Vagina (tissue), 2 donors: ENCODE data around the gene ZMYM2.

Experiments
- POLR2AphosphoS5 ChIP-seq, 2 donors: sonication (generic); formaldehyde crosslinking; IDR thresholded peaks; one replicate each; pipeline ENCODE4 v1.9.0; 2017; ENCODE audit warnings: antibody characterized with exemption in 2 of 2, mild to moderate bottlenecking in 2 of 2, low read depth in 1 of 2; ENCODE audit not compliant: insufficient read depth in 1 of 2
- TF ChIP-seq, protein P1 (sequence below), 3 experiments: fragments of 450-650 bp in 2 of 3; fragments of 200-600 bp in 1 of 3; sonication (generic) in 1 of 3; IDR thresholded peaks; one replicate each; pipeline ENCODE4 v1.5.1; 2017 to 2019; ENCODE audit warnings: antibody characterized with exemption in 3 of 3, mild to moderate bottlenecking in 2 of 3, moderate library complexity in 2 of 3

DNA sequence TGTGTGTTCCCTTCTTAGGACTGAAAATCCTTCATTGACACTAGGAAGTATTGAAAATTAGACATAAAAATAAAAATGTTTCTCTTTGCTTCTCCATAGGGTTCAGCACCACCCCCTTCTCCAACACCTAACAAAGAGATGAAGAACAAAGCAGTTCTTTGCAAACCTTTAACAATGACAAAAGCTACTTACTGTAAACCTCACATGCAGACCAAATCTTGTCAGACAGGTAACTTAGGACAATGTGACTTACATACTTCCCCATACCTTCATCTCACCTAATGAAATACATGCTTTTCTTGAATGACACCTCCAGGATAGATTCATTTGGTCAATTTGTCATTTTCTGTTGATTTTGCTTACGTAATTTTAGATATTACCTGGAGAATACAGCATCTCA, 99.9 kb downstream of the ZMYM2 start:
- TF ChIP-seq, protein P1, sequence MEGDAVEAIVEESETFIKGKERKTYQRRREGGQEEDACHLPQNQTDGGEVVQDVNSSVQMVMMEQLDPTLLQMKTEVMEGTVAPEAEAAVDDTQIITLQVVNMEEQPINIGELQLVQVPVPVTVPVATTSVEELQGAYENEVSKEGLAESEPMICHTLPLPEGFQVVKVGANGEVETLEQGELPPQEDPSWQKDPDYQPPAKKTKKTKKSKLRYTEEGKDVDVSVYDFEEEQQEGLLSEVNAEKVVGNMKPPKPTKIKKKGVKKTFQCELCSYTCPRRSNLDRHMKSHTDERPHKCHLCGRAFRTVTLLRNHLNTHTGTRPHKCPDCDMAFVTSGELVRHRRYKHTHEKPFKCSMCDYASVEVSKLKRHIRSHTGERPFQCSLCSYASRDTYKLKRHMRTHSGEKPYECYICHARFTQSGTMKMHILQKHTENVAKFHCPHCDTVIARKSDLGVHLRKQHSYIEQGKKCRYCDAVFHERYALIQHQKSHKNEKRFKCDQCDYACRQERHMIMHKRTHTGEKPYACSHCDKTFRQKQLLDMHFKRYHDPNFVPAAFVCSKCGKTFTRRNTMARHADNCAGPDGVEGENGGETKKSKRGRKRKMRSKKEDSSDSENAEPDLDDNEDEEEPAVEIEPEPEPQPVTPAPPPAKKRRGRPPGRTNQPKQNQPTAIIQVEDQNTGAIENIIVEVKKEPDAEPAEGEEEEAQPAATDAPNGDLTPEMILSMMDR (IDR thresholded peaks at IDR 0.05) = no peak
- TF ChIP-seq POLR2AphosphoS5 (IDR thresholded peaks at IDR 0.05; ENCODE audit: insufficient read depth in 1 of 2, low read depth in 1 of 2) = no peak
